ENCODE results near the gene CFAP74.

DNA sequence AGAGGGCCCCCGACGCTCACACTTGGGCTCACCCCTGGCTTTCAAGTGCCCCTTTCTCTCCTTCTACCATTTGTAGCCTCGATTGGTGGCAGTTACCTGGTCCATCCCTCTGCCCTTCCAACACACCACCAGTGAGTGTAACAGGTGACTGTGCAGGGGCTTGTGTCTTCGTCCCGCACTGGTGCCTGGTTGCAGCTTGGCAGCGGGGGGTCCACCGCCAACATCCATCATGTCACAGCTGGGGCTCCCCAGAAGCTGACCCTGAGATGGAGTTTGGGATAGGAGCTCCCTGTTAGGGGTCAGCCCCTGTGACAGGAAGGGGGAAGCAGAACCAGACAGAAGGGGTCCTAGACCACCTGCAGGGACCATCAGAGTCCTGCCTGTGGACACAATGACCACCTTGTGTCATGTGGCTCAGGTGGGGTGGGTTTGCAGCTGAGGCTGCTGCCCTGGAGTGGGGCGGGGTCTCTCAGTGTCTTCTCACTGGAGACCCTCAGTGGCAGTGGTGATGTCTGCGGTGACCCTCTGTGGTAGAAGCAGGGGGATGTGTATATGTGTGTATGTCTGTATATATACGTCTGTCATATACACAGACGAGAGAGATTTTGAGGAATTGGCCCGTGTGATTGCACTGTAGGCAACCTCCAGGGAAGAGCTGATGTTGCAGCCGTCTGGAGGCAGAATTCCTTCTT, 92.1 kb downstream of the CFAP74 start:
- TF ChIP-seq, protein P1, sequence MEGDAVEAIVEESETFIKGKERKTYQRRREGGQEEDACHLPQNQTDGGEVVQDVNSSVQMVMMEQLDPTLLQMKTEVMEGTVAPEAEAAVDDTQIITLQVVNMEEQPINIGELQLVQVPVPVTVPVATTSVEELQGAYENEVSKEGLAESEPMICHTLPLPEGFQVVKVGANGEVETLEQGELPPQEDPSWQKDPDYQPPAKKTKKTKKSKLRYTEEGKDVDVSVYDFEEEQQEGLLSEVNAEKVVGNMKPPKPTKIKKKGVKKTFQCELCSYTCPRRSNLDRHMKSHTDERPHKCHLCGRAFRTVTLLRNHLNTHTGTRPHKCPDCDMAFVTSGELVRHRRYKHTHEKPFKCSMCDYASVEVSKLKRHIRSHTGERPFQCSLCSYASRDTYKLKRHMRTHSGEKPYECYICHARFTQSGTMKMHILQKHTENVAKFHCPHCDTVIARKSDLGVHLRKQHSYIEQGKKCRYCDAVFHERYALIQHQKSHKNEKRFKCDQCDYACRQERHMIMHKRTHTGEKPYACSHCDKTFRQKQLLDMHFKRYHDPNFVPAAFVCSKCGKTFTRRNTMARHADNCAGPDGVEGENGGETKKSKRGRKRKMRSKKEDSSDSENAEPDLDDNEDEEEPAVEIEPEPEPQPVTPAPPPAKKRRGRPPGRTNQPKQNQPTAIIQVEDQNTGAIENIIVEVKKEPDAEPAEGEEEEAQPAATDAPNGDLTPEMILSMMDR (IDR thresholded peaks at IDR 0.05), result no peak
- no peak for TF ChIP-seq POLR2AphosphoS5 (IDR thresholded peaks at IDR 0.05)
- no peak for TF ChIP-seq POLR2A (IDR thresholded peaks at IDR 0.05)

Measured in transverse colon (tissue), 4 donors.